Skeletal muscle tissue (tissue), 4 donors: ENCODE measurements around the gene TPRG1L. TPM values are rescaled to one million over a fixed set of nuclear protein-coding genes. Genes with fewer than 3 reads are reported as not detected.

Source experiments
- H3K27ac ChIP-seq: one replicate; pipeline ENCODE4 v1.7.0; 2013; ENCODE audit warnings: mild to moderate bottlenecking, low read depth, low read length, inconsistent platforms
- H3K27me3 ChIP-seq, 3 donors: one replicate each; pipeline ENCODE4 v1.7.0; 2013; ENCODE audit warnings: low read length in 3 of 3; ENCODE audit not compliant: control insufficient read depth in 3 of 3, insufficient read depth in 3 of 3
- H3K36me3 ChIP-seq, 3 donors: one replicate each; pipeline ENCODE4 v1.7.0; 2013; ENCODE audit warnings: low read length in 3 of 3; ENCODE audit not compliant: control insufficient read depth in 3 of 3, insufficient read depth in 3 of 3
- H3K4me1 ChIP-seq, 3 donors: one replicate each; pipeline ENCODE4 v1.7.0; 2013; ENCODE audit warnings: low read length in 3 of 3, mild to moderate bottlenecking in 3 of 3; ENCODE audit not compliant: control insufficient read depth in 3 of 3, insufficient read depth in 3 of 3
- H3K4me3 ChIP-seq, 3 donors: one replicate each; pipeline ENCODE4 v1.7.0; 2013; ENCODE audit warnings: low read length in 3 of 3
- H3K9ac ChIP-seq, 3 donors: one replicate each; pipeline ENCODE4 v1.7.0; 2013; ENCODE audit warnings: low read length in 3 of 3, mild to moderate bottlenecking in 3 of 3, moderate library complexity in 2 of 3, low read depth in 1 of 3
- H3K9me3 ChIP-seq, 3 donors: one replicate each; pipeline ENCODE4 v1.7.0; 2013; ENCODE audit warnings: low read length in 3 of 3; ENCODE audit not compliant: control insufficient read depth in 3 of 3
- total RNA-seq: library from RNA; depleted of rRNA; stranded (reverse); fragments of >200 nt; gene quantifications from one replicate; pipeline ENCODE4 v1.2.3, GENCODE V29; 2014
- donor health status: Osteomylitis.

The TPRG1L gene
- total RNA-seq, 1 donor from 2014 or later, result 17.2 TPM

DNA sequence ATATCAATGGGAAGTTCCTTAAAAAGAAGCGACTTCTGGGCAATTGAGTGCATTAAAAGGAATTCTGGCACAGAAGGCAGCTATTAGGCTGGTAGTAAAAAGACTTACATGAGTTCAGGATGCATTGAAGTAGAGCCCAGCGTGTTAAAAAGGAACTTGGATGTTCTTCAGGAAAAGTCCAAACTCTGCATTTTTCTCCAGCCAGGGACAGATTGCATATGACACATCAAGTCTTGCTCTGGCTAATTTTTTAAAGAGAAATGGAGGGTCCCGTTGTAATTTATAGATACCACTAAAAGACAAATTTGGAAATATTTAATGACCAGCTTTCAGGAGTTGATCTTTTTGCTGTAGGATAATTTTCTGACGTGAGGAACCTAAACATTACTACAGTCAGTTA lies 1.2 kb downstream of the TPRG1L start:
- Histone ChIP-seq H3K27ac (no peak overlapping the region), H3K4me1 (peaks cover 24% of the 10 kb centered on the region in 3 donors), H3K4me3 (peak overlapping the region; percentile 27 to 96 (median 77)), H3K9ac (peak overlapping the region in 1 of 3 donors; percentile 88), H3K36me3 (peaks cover 34 to 37% (median 36%) of the 10 kb centered on the region in 3 donors), H3K9me3 (no peaks in the 10 kb centered on the region), H3K27me3 (no peaks in the 10 kb centered on the region)

- Histone ChIP-seq H3K36me3 (peaks cover 48 to 49% (median 48%) of the 10 kb centered on the region in 3 donors), H3K9me3 (no peaks in the 10 kb centered on the region), H3K4me3 (no peak overlapping the region), H3K27ac (no peak overlapping the region), H3K27me3 (no peaks in the 10 kb centered on the region), H3K9ac (no peak overlapping the region), H3K4me1 (peaks cover 21 to 23% (median 22%) of the 10 kb centered on the region in 3 donors)
Observed at GRCh38 chr1:3627515-3628253, 2.9 kb downstream of the TPRG1L start.

DNA sequence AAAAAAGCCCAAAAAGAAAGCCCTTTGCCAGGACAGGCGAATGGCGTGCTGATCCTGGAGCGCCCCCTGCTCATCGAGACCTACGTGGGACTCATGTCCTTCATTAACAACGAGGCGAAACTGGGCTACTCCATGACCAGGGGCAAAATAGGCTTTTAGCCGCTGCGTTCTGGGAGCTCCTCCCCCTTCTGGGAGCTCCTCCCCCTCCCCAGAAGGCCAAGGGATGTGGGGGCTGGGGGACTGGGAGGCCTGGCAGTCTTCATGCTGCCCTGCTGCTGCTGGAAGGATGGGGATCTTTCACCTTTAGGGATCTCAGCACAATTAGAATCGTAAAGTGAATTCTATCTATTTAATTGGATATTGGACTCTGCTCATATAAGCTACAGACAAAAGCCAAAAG lies 3.6 kb downstream of the TPRG1L start:
- Histone ChIP-seq H3K4me3 (no peak overlapping the region), H3K36me3 (peaks cover 50 to 51% (median 51%) of the 10 kb centered on the region in 3 donors), H3K9me3 (no peaks in the 10 kb centered on the region), H3K9ac (no peak overlapping the region), H3K27ac (no peak overlapping the region), H3K4me1 (peaks cover 14 to 15% (median 14%) of the 10 kb centered on the region in 3 donors), H3K27me3 (no peaks in the 10 kb centered on the region)

DNA sequence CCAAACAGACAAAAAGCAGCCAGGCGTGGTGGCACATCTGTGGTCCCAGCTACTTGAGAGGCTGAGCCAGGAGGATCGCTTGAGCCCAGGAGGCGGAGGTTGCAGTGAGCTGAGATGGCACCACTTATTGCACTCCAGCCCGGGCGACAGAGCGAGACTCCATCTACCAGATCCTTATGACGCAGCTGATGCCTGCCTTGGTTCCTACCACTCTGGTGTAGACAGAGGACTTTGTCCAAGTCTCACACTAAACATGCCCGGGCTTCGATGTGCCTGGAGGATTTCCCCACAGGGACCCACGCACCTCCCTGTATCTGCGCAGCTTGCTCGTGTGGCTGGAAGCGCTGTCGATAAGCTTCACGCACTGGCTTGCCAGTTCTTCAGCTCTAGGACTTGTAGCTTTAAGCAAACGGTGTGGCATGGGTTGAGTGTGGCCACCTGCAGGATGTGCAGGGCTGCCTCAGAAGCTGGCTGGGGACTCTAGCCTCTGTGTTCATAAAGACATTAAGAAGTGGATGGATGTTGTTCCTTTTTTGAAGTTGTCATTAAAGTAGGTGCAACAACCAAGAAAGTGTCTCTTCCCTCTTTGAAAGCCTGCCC lies 4.8 kb downstream of the TPRG1L start:
- Histone ChIP-seq H3K4me3 (no peak overlapping the region), H3K27me3 (no peaks in the 10 kb centered on the region), H3K9me3 (no peaks in the 10 kb centered on the region), H3K4me1 (peaks cover 7 to 8% (median 8%) of the 10 kb centered on the region in 3 donors), H3K27ac (no peak overlapping the region), H3K9ac (no peak overlapping the region), H3K36me3 (peaks cover 59 to 62% (median 61%) of the 10 kb centered on the region in 3 donors)

DNA sequence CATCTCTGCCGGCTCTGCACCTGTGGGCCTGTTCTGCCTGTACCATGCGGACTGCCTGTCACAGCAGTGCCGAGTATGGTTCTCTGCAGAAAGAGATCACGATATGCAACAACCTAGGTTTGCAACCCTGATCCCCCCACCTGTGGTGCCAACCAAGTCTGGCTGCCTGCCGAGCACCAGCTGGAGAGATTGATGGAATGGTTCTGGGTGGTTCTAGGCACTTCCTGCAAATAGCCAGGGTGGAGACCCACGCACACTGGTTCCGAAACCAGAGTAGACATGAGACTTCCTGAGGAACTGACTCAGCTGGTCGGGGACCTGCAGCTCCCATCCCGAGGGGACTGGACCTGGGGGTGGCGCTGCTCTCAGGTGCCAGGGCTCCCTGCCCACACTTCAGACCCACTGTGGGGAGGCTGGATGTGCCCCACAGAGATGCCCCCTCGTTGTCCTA lies 5.4 kb downstream of the TPRG1L start:
- H3K4me1 ChIP-seq, result peaks cover 7 to 8% (median 8%) of the 10 kb centered on the region in 3 donors
- no peak overlapping the region for H3K27ac ChIP-seq
- H3K9ac ChIP-seq, result no peak overlapping the region
- H3K9me3 ChIP-seq, result no peaks in the 10 kb centered on the region
- peaks cover 64 to 68% (median 67%) of the 10 kb centered on the region in 3 donors for H3K36me3 ChIP-seq
- H3K27me3 ChIP-seq, result no peaks in the 10 kb centered on the region
- H3K4me3 ChIP-seq, result no peak overlapping the region

DNA sequence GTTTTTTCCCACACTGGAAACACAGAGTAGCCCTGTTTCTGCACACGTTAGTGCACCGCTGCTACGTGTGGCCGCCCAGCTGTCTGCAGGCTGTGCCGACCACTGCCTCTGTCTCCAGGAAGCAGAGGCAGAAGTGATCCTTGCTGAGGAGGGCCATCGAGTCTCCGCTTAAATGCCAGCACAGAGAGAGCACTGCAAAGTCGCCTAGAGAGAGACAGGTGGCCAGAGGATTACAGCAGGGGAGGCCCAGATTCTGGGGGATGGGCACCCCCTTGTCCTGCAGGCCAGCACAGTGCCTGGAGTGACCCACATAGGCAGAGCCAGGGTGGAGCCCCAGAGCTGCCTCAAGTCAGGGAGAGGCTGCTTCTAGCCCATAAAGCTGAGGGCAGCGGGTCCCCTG lies 6.1 kb downstream of the TPRG1L start:
- H3K4me1 ChIP-seq, result peaks cover under 1 to 2% (median 1%) of the 10 kb centered on the region in 3 donors
- no peaks in the 10 kb centered on the region for H3K27me3 ChIP-seq
- H3K36me3 ChIP-seq, result peaks cover 69 to 73% (median 70%) of the 10 kb centered on the region in 3 donors

GRCh38 chr1:3631320-3632260 lies 6.8 kb downstream of the TPRG1L start:
- Histone ChIP-seq H3K27me3 (no peaks in the 10 kb centered on the region), H3K4me1 (no peaks in the 10 kb centered on the region), H3K9me3 (no peaks in the 10 kb centered on the region), H3K4me3 (no peak overlapping the region), H3K27ac (no peak overlapping the region), H3K36me3 (peaks cover 73 to 80% (median 77%) of the 10 kb centered on the region in 3 donors), H3K9ac (no peak overlapping the region)

More for the DNA sequence above, 6.1 kb downstream of the TPRG1L start:
- Histone ChIP-seq H3K9ac (no peak overlapping the region), H3K27ac (no peak overlapping the region), H3K9me3 (no peaks in the 10 kb centered on the region), H3K4me3 (no peak overlapping the region)

- no peaks in the 10 kb centered on the region for H3K9me3 ChIP-seq
- no peak overlapping the region for H3K9ac ChIP-seq
- H3K27ac ChIP-seq, result no peak overlapping the region
- H3K4me1 ChIP-seq, result no peaks in the 10 kb centered on the region
- H3K36me3 ChIP-seq, result peaks cover 80 to 85% (median 81%) of the 10 kb centered on the region in 3 donors
- no peak overlapping the region for H3K4me3 ChIP-seq
- no peaks in the 10 kb centered on the region for H3K27me3 ChIP-seq
Observed at GRCh38 chr1:3632298-3632697, 7.5 kb downstream of the TPRG1L start.

DNA sequence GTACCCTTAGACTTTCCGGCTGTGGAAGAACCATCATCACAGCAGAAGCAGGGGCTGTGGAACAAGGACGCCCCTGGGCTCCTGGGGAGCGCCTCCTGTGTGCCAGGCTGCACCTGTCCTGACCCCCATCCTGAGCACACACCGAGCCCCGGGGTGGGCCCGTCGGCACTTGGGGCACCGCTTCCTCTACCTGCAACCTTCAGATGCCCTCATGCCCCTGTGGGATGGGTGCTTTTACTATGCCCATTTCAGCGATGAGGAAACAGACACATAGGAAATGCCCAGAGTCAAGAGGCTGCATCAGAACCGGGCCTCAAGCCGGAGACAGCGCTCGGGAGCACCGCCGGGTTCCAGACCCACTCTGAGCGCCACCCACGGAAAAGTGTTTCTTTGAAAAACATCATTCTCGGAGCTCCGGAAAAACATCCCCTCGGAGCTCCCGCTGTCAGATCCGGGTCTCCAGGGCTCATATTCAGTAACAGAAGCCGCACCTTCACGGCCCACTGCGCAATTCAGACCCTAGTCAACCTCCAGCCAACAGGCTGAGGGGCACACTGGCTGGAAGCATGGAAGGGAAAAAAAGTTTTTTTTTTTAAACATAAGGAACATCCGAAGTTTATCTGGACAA lies 8.0 kb downstream of the TPRG1L start:
- Histone ChIP-seq H3K4me1 (no peaks in the 10 kb centered on the region), H3K36me3 (peaks cover 75 to 85% (median 77%) of the 10 kb centered on the region in 3 donors)

More for the DNA sequence above, 8.0 kb downstream of the TPRG1L start:
- Histone ChIP-seq H3K27me3 (no peaks in the 10 kb centered on the region), H3K9ac (no peak overlapping the region), H3K9me3 (no peaks in the 10 kb centered on the region), H3K4me3 (no peak overlapping the region), H3K27ac (no peak overlapping the region)
